Measurements from ENCODE around the gene STMND1.

The STMND1 gene

DNA sequence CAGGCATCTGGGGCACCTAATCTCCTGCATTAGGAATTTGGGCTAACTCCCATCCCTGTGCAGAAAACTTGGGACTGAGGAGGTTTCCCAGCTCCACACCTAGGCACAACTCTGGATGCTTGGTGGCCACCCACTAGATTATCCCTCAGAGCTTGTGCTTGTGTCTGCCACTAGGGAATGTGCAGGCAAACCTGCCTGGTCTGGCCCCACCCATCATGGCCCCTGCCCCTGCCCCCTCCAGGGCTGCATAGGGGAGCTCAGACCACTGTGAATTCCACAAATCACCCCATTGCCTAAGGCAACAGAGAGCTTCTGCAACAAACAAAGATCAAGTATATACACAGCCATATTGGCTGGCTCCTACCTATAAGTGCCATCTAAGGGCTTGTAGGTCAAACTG, 31.1 kb downstream of the STMND1 start:
- Histone ChIP-seq H4K20me1 (ENCODE audit: low read depth, low read length) (no peaks in the 10 kb centered on the region), H3F3A (ENCODE audit: insufficient read depth) (no peaks in the 10 kb centered on the region), H2AFZ (ENCODE audit: low read depth, low read length, severe bottlenecking) (no peak overlapping the region), H3K4me2 (ENCODE audit: low read depth, low read length, poor library complexity, severe bottlenecking) (no peak overlapping the region), H3K9ac (ENCODE audit: low read length) (no peak overlapping the region), H3K27ac (ENCODE audit: low read depth, low read length) (no peak overlapping the region), H3K79me2 (ENCODE audit: insufficient read depth, low read length) (no peaks in the 10 kb centered on the region), H3K9me3 (ENCODE audit: insufficient read depth, low read length) (peaks cover under 1% of the 10 kb centered on the region; the same call in 1 of the 2 replicates), H3K9me2 (replicated peaks; ENCODE audit: insufficient read depth, low read length) (no peaks in the 10 kb centered on the region; the same call in 1 of the 2 replicates), H3K36me3 (ENCODE audit: low read length) (no peaks in the 10 kb centered on the region), H3K4me3 (ENCODE audit: insufficient read depth, low read length, poor library complexity, severe bottlenecking) (no peak overlapping the region), H3K27me3 (ENCODE audit: low read length) (no peaks in the 10 kb centered on the region)
- no peak for TF ChIP-seq EZH2phosphoT487 (conservative IDR thresholded peaks at IDR 0.05; ENCODE audit: low read length)
- TF ChIP-seq, protein P1, sequence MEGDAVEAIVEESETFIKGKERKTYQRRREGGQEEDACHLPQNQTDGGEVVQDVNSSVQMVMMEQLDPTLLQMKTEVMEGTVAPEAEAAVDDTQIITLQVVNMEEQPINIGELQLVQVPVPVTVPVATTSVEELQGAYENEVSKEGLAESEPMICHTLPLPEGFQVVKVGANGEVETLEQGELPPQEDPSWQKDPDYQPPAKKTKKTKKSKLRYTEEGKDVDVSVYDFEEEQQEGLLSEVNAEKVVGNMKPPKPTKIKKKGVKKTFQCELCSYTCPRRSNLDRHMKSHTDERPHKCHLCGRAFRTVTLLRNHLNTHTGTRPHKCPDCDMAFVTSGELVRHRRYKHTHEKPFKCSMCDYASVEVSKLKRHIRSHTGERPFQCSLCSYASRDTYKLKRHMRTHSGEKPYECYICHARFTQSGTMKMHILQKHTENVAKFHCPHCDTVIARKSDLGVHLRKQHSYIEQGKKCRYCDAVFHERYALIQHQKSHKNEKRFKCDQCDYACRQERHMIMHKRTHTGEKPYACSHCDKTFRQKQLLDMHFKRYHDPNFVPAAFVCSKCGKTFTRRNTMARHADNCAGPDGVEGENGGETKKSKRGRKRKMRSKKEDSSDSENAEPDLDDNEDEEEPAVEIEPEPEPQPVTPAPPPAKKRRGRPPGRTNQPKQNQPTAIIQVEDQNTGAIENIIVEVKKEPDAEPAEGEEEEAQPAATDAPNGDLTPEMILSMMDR (IDR thresholded peaks at IDR 0.05; ENCODE audit: insufficient read depth, low read length, poor library complexity, severe bottlenecking) = no peak

DNA sequence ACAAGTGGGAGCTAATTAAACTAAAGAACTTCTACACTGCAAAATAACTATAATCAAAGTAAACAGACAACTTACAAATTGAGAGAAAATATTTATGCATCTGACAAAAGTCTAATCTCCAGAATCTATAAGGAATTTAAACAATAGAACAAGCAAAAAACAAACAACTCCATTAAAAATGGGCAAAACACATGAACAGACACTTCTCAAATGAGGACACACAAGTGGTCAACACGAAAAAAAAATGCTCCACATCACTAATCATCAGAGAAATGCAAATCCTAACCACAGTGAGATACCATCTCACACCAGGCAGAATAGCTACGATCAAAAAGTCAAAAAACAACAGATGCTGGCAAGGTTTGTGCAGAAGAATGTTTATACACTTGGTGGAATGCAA, 36.2 kb downstream of the STMND1 start:
- TF ChIP-seq, protein P1 (IDR thresholded peaks at IDR 0.05; ENCODE audit: insufficient read depth, low read length, poor library complexity, severe bottlenecking) = no peak
- no peak for TF ChIP-seq EZH2phosphoT487 (conservative IDR thresholded peaks at IDR 0.05; ENCODE audit: low read length)

DNA sequence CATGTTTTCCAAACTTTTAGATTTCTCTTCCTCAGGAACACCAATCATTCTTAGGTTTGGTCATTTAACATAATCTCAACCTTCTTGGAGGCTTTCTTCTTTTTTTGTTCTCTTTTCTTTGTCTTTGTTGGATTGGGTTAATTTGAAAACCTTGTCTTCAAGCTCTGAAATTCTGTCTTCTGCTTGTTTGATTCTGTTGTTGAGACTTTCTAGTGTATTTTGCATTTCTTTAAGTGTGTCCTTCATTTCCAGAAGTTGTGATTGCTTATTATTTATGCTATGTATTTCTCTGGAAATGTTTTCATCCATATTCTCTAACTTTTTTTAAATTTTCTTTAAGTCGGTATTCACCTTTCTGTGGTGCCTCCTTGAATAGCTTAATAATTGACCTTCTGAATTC, 42.2 kb downstream of the STMND1 start:
- H3K79me2 ChIP-seq (ENCODE audit: insufficient read depth, low read length) = no peaks in the 10 kb centered on the region
- H4K20me1 ChIP-seq (ENCODE audit: low read depth, low read length) = no peaks in the 10 kb centered on the region
- no peak overlapping the region for H2AFZ ChIP-seq (ENCODE audit: low read depth, low read length, severe bottlenecking)
- TF ChIP-seq, protein P1 (IDR thresholded peaks at IDR 0.05; ENCODE audit: insufficient read depth, low read length, poor library complexity, severe bottlenecking) = no peak
- no peak for TF ChIP-seq EZH2phosphoT487 (conservative IDR thresholded peaks at IDR 0.05; ENCODE audit: low read length)
- H3K4me3 ChIP-seq (ENCODE audit: insufficient read depth, low read length, poor library complexity, severe bottlenecking) = no peak overlapping the region
- H3K27ac ChIP-seq (ENCODE audit: low read depth, low read length) = no peak overlapping the region
- H3K36me3 ChIP-seq (ENCODE audit: low read length) = no peaks in the 10 kb centered on the region
- H3K9me2 ChIP-seq (replicated peaks; ENCODE audit: insufficient read depth, low read length) = no peaks in the 10 kb centered on the region
- H3K9ac ChIP-seq (ENCODE audit: low read length) = no peak overlapping the region
- no peaks in the 10 kb centered on the region for H3F3A ChIP-seq (ENCODE audit: insufficient read depth)
- H3K27me3 ChIP-seq (ENCODE audit: low read length) = no peaks in the 10 kb centered on the region
- H3K4me2 ChIP-seq (ENCODE audit: low read depth, low read length, poor library complexity, severe bottlenecking) = no peak overlapping the region
- H3K9me3 ChIP-seq (ENCODE audit: insufficient read depth, low read length) = no peaks in the 10 kb centered on the region

More for the DNA sequence above, 36.2 kb downstream of the STMND1 start:
- Histone ChIP-seq H3K4me3 (ENCODE audit: insufficient read depth, low read length, poor library complexity, severe bottlenecking) (no peak overlapping the region), H3K27me3 (ENCODE audit: low read length) (no peaks in the 10 kb centered on the region), H4K20me1 (ENCODE audit: low read depth, low read length) (no peaks in the 10 kb centered on the region), H3K36me3 (ENCODE audit: low read length) (no peaks in the 10 kb centered on the region), H3K9ac (ENCODE audit: low read length) (no peak overlapping the region), H3F3A (ENCODE audit: insufficient read depth) (no peaks in the 10 kb centered on the region), H3K4me2 (ENCODE audit: low read depth, low read length, poor library complexity, severe bottlenecking) (no peak overlapping the region), H3K9me2 (replicated peaks; ENCODE audit: insufficient read depth, low read length) (no peaks in the 10 kb centered on the region; the same call in 1 of the 2 replicates), H3K79me2 (ENCODE audit: insufficient read depth, low read length) (no peaks in the 10 kb centered on the region), H2AFZ (ENCODE audit: low read depth, low read length, severe bottlenecking) (no peak overlapping the region), H3K27ac (ENCODE audit: low read depth, low read length) (no peak overlapping the region), H3K9me3 (ENCODE audit: insufficient read depth, low read length) (peaks cover 8% of the 10 kb centered on the region; the same call in 1 of the 2 replicates)
